ENCODE measurements around the gene MAS1L. TPM values are rescaled to one million over a fixed set of nuclear protein-coding genes. Genes with fewer than 3 reads are reported as not detected.

MAS1L gene
- total RNA-seq, 4 donors from 2014 or later = 0.42 TPM; not detected in 3

- H3K27me3 ChIP-seq = no peaks in the 10 kb centered on the region
- H3K4me3 ChIP-seq = no peak overlapping the region
- TF ChIP-seq CTCF (IDR thresholded peaks at IDR 0.05) = no peak
- no peak for TF ChIP-seq POLR2A (IDR thresholded peaks at IDR 0.05)
- no peak for TF ChIP-seq EP300 (IDR thresholded peaks at IDR 0.05)
- no peak for DNase-seq (ENCODE audit: low spot score in 2 of 2)
- 75 to 82% methylated on average over 2 of the region's 2 CpGs for WGBS, 2 donors
- no peak overlapping the region for H3K27ac ChIP-seq
- no peaks in the 10 kb centered on the region for H3K36me3 ChIP-seq
- H3K4me1 ChIP-seq = no peaks in the 10 kb centered on the region
- no peaks in the 10 kb centered on the region for H3K9me3 ChIP-seq
Measured at GRCh38 chr6:29465801-29466200, 22.0 kb downstream of the MAS1L start.

GRCh38 chr6:29465279-29465678, 22.5 kb downstream of the MAS1L start:
- DNase-seq (ENCODE audit: low spot score in 2 of 2) = no peak
- Histone ChIP-seq H3K27me3 (no peaks in the 10 kb centered on the region), H3K4me1 (no peaks in the 10 kb centered on the region), H3K27ac (no peak overlapping the region), H3K4me3 (no peak overlapping the region), H3K36me3 (no peaks in the 10 kb centered on the region), H3K9me3 (no peaks in the 10 kb centered on the region)
- TF ChIP-seq CTCF (IDR thresholded peaks at IDR 0.05) (no peak), POLR2A (IDR thresholded peaks at IDR 0.05) (no peak), EP300 (IDR thresholded peaks at IDR 0.05) (no peak)
- 61 to 64% methylated on average over 2 of the region's 2 CpGs for WGBS, 2 donors

GRCh38 chr6:29462022-29462421, 25.7 kb downstream of the MAS1L start:
- TF ChIP-seq POLR2A (IDR thresholded peaks at IDR 0.05) = no peak
- no peak for TF ChIP-seq CTCF (IDR thresholded peaks at IDR 0.05)
- no peak for TF ChIP-seq EP300 (IDR thresholded peaks at IDR 0.05)
- no peak for DNase-seq (ENCODE audit: low spot score in 2 of 2)
- no peaks in the 10 kb centered on the region for H3K27me3 ChIP-seq
- H3K4me1 ChIP-seq = no peaks in the 10 kb centered on the region
- WGBS, 2 donors = 82 to 86% methylated on average over 6 of the region's 6 CpGs
- H3K4me3 ChIP-seq = no peak overlapping the region
- H3K36me3 ChIP-seq = no peaks in the 10 kb centered on the region
- H3K9me3 ChIP-seq = no peaks in the 10 kb centered on the region
- no peak overlapping the region for H3K27ac ChIP-seq

- 80 to 82% methylated on average over 5 of the region's 5 CpGs for WGBS, 2 donors
- no peak for TF ChIP-seq CTCF (IDR thresholded peaks at IDR 0.05)
- no peak for DNase-seq (ENCODE audit: low spot score in 2 of 2)
- Histone ChIP-seq H3K4me3 (no peak overlapping the region), H3K27me3 (no peaks in the 10 kb centered on the region), H3K4me1 (no peaks in the 10 kb centered on the region), H3K36me3 (no peaks in the 10 kb centered on the region), H3K27ac (no peak overlapping the region), H3K9me3 (no peaks in the 10 kb centered on the region)
Measured at GRCh38 chr6:29461021-29461814, 26.5 kb downstream of the MAS1L start.

GRCh38 chr6:29456971-29457370, 30.8 kb downstream of the MAS1L start, which contains the start of the genes OR11A1 and OR2H1:
OR11A1 (minus strand) TSS chr6:29457071; CDS start chr6:29427641, 29,430 bp downstream.
OR2H1 (plus strand) TSS chr6:29457155; CDS start chr6:29461770, 4,615 bp downstream.
- no peak for TF ChIP-seq EP300 (IDR thresholded peaks at IDR 0.05)
- TF ChIP-seq CTCF (IDR thresholded peaks at IDR 0.05) = no peak
- no peak for TF ChIP-seq POLR2A (IDR thresholded peaks at IDR 0.05)
- no peak within 1 kb of the TSS for H3K4me3 ChIP-seq
- 35 to 53% methylated on average over 2 of the region's 2 CpGs for WGBS, 2 donors
- no peaks in the 10 kb centered on the region for H3K27me3 ChIP-seq
- no peaks in the 10 kb centered on the region for H3K4me1 ChIP-seq
- H3K27ac ChIP-seq = no peak within 1 kb of the TSS
- no peaks in the 10 kb centered on the region for H3K9me3 ChIP-seq
- DNase-seq (ENCODE audit: low spot score in 2 of 2) = no peak
- H3K36me3 ChIP-seq = no peaks in the 10 kb centered on the region

All from tibial nerve (tissue), 4 donors.